Measurements from ENCODE around the gene HES6. TPM values are rescaled to one million over a fixed set of nuclear protein-coding genes. Genes with fewer than 3 reads are reported as not detected.

The HES6 gene
- total RNA-seq, 4 donors from 2014 or later = 10.2 to 17.0 (median 11.2) TPM

- Histone ChIP-seq H3K27ac (replicated peaks in 1 of 4) (no peak overlapping the region), H3K4me3 (no peak overlapping the region), H3K9me3 (no peaks in the 10 kb centered on the region), H3K36me3 (peaks cover 57 to 99% (median 96%) of the 10 kb centered on the region in 4 donors), H3K4me1 (no peaks in the 10 kb centered on the region), H3K27me3 (no peaks in the 10 kb centered on the region)
- no peak for TF ChIP-seq EP300 (IDR thresholded peaks at IDR 0.05)
- TF ChIP-seq CTCF (IDR thresholded peaks at IDR 0.05) = no peak
- TF ChIP-seq POLR2AphosphoS5 (IDR thresholded peaks at IDR 0.05) = no peak
- no peak for TF ChIP-seq POLR2A (IDR thresholded peaks at IDR 0.05; ENCODE audit: low read depth)
- intact Hi-C loops (cut with DNase I) = no loop called here
- 100% methylated on average over 3 of the region's 7 CpGs for WGBS
- DNase-seq (ENCODE audit: extremely low spot score) = no peak
Observed at GRCh38 chr2:238250896-238251295, 11.1 kb upstream of the HES6 start.

DNA sequence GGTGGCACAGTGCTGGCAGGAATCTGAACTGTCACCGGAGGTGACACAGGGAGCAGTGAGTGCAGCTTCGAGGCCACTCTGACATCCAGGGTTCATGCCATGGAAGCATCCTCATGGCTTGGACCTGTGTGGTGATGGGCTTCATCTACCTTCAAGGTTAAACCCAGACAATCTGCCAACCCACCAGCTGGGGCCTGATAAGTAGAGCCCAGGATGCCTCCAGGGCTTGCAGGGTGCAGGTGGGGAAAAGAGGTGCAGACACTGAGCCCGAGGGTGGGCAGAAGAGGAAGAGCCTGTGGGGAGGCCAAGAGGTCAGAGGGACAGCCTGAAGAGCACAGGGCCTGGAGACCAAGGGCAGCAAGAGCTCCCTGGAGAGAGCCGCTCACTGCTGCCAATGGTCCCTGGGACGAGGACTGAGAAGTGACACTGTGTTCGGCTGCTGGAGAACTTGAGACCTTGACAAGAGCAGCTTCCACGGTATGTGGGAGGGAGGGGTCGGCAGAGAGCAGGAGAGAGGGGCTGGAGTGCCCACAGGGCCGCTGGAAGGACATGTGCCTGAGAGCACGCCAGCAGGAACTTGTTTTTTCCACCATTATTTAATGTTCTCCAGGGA, 8.1 kb upstream of the HES6 start:
- intact Hi-C loops (cut with DNase I) = no loop called here
- no peak overlapping the region for H3K4me3 ChIP-seq
- TF ChIP-seq POLR2AphosphoS5 (IDR thresholded peaks at IDR 0.05) = no peak
- TF ChIP-seq EP300 (IDR thresholded peaks at IDR 0.05) = no peak
- TF ChIP-seq POLR2A (IDR thresholded peaks at IDR 0.05; ENCODE audit: low read depth) = no peak
- no peak for TF ChIP-seq CTCF (IDR thresholded peaks at IDR 0.05)
- H3K36me3 ChIP-seq = peaks cover 32 to 88% (median 76%) of the 10 kb centered on the region in 4 donors
- DNase-seq (ENCODE audit: extremely low spot score) = no peak
- no peaks in the 10 kb centered on the region for H3K9me3 ChIP-seq
- no peak overlapping the region for H3K27ac ChIP-seq (replicated peaks in 1 of 4)
- no peaks in the 10 kb centered on the region for H3K27me3 ChIP-seq
- WGBS = 89% methylated on average over 10 of the region's 10 CpGs
- H3K4me1 ChIP-seq = peaks cover 0 to 5% (median 2%) of the 10 kb centered on the region in 4 donors

DNA sequence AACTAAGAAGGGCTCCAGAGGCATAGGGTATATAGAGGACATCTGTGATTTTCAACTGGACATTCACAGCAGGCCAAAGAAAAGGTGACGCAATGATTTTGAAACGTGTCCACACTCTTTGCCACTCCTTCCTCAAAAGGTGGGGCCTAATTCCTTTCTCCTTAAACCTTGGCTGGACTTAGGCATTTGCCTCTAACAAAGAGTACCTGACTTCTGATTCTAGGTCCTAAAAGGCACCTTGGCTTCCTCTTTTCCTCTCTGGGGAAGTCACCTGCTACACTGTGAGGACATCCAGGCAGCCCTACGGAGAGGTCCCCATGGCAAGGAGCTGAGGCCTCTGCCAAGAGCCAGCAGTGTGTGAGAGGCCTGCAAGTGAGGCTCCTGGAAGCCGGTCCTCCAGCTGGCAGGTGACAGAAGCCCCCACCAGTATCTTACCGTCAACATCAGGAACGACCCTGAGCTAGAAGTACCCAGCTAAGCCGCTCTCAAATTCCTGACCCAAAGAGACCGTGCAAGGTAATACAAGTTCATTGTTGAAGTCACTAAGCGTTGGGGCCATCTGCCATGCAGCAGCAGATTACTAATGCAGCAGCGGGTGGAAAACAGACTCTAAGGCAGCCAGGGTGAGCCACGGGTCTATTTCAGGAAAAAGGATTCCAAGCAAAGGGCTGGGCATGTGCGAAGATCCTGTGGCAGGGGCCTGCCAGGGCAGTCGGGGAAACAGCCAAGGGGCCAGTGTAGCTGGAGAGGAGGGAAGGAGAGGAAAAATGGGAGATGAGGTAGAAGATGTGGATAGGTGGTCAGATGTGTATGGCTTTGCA, 7.4 kb upstream of the HES6 start:
- H3K9me3 ChIP-seq = no peaks in the 10 kb centered on the region
- TF ChIP-seq EP300 (IDR thresholded peaks at IDR 0.05) = no peak
- no peak for TF ChIP-seq POLR2A (IDR thresholded peaks at IDR 0.05; ENCODE audit: low read depth)
- no peak for TF ChIP-seq CTCF (IDR thresholded peaks at IDR 0.05)
- intact Hi-C loops (cut with DNase I) = no loop called here
- peaks cover 7 to 10% (median 10%) of the 10 kb centered on the region in 4 donors for H3K4me1 ChIP-seq
- H3K27ac ChIP-seq (replicated peaks in 1 of 4) = no peak overlapping the region
- no peaks in the 10 kb centered on the region for H3K27me3 ChIP-seq
- 88% methylated on average over 9 of the region's 13 CpGs for WGBS
- H3K36me3 ChIP-seq = peaks cover 27 to 81% (median 69%) of the 10 kb centered on the region in 4 donors
- H3K4me3 ChIP-seq = no peak overlapping the region
- DNase-seq (ENCODE audit: extremely low spot score) = no peak

GRCh38 chr2:238244151-238244550, 4.3 kb upstream of the HES6 start:
- H3K27ac ChIP-seq (replicated peaks in 1 of 4) = no peak overlapping the region

More at GRCh38 chr2:238244151-238244550, 4.3 kb upstream of the HES6 start:
- Histone ChIP-seq H3K9me3 (no peaks in the 10 kb centered on the region), H3K27me3 (peaks cover 0 to 9% (median 0%) of the 10 kb centered on the region in 4 donors), H3K36me3 (peaks cover 8 to 51% (median 40%) of the 10 kb centered on the region in 4 donors), H3K4me1 (peaks cover 23 to 32% (median 28%) of the 10 kb centered on the region in 4 donors), H3K4me3 (no peak overlapping the region)
- WGBS = 88% methylated on average over 5 of the region's 5 CpGs
- TF ChIP-seq CTCF (IDR thresholded peaks at IDR 0.05) (no peak), POLR2A (IDR thresholded peaks at IDR 0.05; ENCODE audit: low read depth) (no peak), POLR2AphosphoS5 (IDR thresholded peaks at IDR 0.05) (no peak), EP300 (IDR thresholded peaks at IDR 0.05) (no peak)
- intact Hi-C loops (cut with DNase I) = no loop called here
- DNase-seq (ENCODE audit: extremely low spot score) = no peak
